GM12878 (cell line): ENCODE results near the gene ADAMTS18. TPM values are rescaled to one million over a fixed set of nuclear protein-coding genes. Genes with fewer than 3 reads are reported as not detected.

Experiments used
- ATAC-seq: fragments of 200-7000 bp; cut with Tn5 transposase; 3 replicates; pipeline ENCODE4 v1.9.1; 2020; ENCODE audit warnings: mild to moderate bottlenecking, moderate library complexity
- BruUV-seq: library from RNA; stranded (reverse); fragments of 400-500 nt; replicated peaks from 2 replicates; lab custom pipeline; 2021; lab: Mats Ljungman, UMichigan
- CTCF ChIA-PET: fragments of 300-600 bp; sonication (Branson Sonifier 250); formaldehyde crosslinking; extraction: SDS; loops from one replicate; lab custom pipeline; 2021; ENCODE audit warnings: inconsistent platforms; lab: Yijun Ruan, JAX
- POLR2A ChIA-PET: fragments of 350-600 bp; formaldehyde crosslinking; extraction: SDS; loops from one replicate; lab custom pipeline; 2021; ENCODE audit warnings: inconsistent platforms; lab: Charles Lee
- RAD21 ChIA-PET: fragments of 300-600 bp; sonication (Branson Sonifier 250); formaldehyde crosslinking; loops from one replicate; lab custom pipeline; 2023; ENCODE audit warnings: antibody characterized with exemption; ENCODE audit not compliant: unreplicated experiment; lab: Charles Lee
- SMC1A ChIA-PET: fragments of 300-600 bp; sonication (Branson Sonifier 250); formaldehyde crosslinking; loops from one replicate; lab custom pipeline; 2023; ENCODE audit not compliant: unreplicated experiment, uncharacterized antibody; lab: Charles Lee
- DNase-seq: peaks from one replicate; pipeline ENCODE4 v3.0.0-alpha.2; 2011; ENCODE audit warnings: low read depth, low spot score
- FAIRE-seq: peaks from 3 replicates; lab custom pipeline; 2011; peaks lifted over from hg19 to GRCh38; lab: Jason Lieb, UNC
- H2AFZ ChIP-seq: 2 replicates; pipeline ENCODE4 v1.6.0; 2011; ENCODE audit warnings: low read depth, low read length, control low read depth; ENCODE audit not compliant: control insufficient read depth
- H3K27ac ChIP-seq: 2 replicates; pipeline ENCODE4 v1.5.1; 2011; ENCODE audit warnings: control low read depth; ENCODE audit not compliant: control insufficient read depth, insufficient read depth
- H3K27me3 ChIP-seq, 2 experiments: replicated peaks in 1 of 2; 2 replicates each; pipeline versions ENCODE4 v1.6.0 to v1.6.1; 2011; ENCODE audit warnings: low read length in 1 of 2; ENCODE audit not compliant: control insufficient read depth in 2 of 2, insufficient read depth in 2 of 2
- H3K36me3 ChIP-seq, 2 experiments: 2 replicates each; pipeline ENCODE4 v1.5.1; 2011; ENCODE audit warnings: low read length in 1 of 2; ENCODE audit not compliant: control insufficient read depth in 2 of 2, insufficient read depth in 2 of 2
- H3K4me1 ChIP-seq: 2 replicates; pipeline ENCODE4 v1.6.1; 2011; ENCODE audit warnings: mild to moderate bottlenecking, low read length, moderate library complexity, mixed read lengths; ENCODE audit not compliant: control insufficient read depth, insufficient read depth
- H3K4me2 ChIP-seq: 2 replicates; pipeline ENCODE4 v1.6.0; 2011; ENCODE audit warnings: control low read depth; ENCODE audit not compliant: control insufficient read depth, insufficient read depth
- H3K4me3 ChIP-seq: fragments of 200-600 bp; sonication (generic); 2 replicates; pipeline ENCODE4 v1.5.1; 2016
- H3K79me2 ChIP-seq: 2 replicates; pipeline ENCODE4 v1.6.0; 2011; ENCODE audit warnings: low read length; ENCODE audit not compliant: control insufficient read depth, insufficient read depth
- H3K9ac ChIP-seq: 2 replicates; pipeline ENCODE4 v1.8.0; 2011; ENCODE audit warnings: low read length, control low read depth, mixed read lengths; ENCODE audit not compliant: control insufficient read depth, insufficient read depth
- H3K9me3 ChIP-seq: replicated peaks from 3 replicates; pipeline ENCODE4 v1.5.1; 2011; ENCODE audit warnings: mild to moderate bottlenecking, low read length; ENCODE audit not compliant: control insufficient read depth, insufficient read depth
- H4K20me1 ChIP-seq: 2 replicates; pipeline ENCODE4 v1.6.0; 2011; ENCODE audit not compliant: control insufficient read depth, insufficient read depth
- BCL3 ChIP-seq: IDR thresholded peaks from 2 replicates; pipeline ENCODE4 v1.6.1; 2011; ENCODE audit warnings: borderline replicate concordance, low read depth, mild to moderate bottlenecking, moderate library complexity, low read length; ENCODE audit not compliant: insufficient read depth, poor library complexity, severe bottlenecking
- CEBPZ ChIP-seq: fragments of 150-350 bp; IDR thresholded peaks from 2 replicates; pipeline ENCODE4 v1.6.1; 2016; ENCODE audit warnings: low read depth, low read length
- E4F1 ChIP-seq: fragments of 450-650 bp; IDR thresholded peaks from 2 replicates; pipeline ENCODE4 v1.6.1; 2018; ENCODE audit warnings: borderline replicate concordance, mild to moderate bottlenecking; ENCODE audit not compliant: partially characterized antibody
- KDM1A ChIP-seq: fragments of 200-600 bp; sonication (generic); IDR thresholded peaks from 2 replicates; pipeline ENCODE4 v1.6.1; 2016; ENCODE audit warnings: borderline replicate concordance
- TCF12 ChIP-seq: IDR thresholded peaks from 2 replicates; pipeline ENCODE4 v1.6.1; 2011; ENCODE audit warnings: low read depth, mild to moderate bottlenecking, low read length
- ZBTB4 ChIP-seq: fragments of 450-650 bp; formaldehyde crosslinking; IDR thresholded peaks from 2 replicates; pipeline ENCODE4 v1.4.0; 2022; ENCODE audit warnings: mild to moderate bottlenecking, moderate library complexity
- WGBS: methylation state at CpG from one replicate; pipeline ENCODE4 v1.1.6; 2016; ENCODE audit warnings: low lambda C conversion rate; ENCODE audit not compliant: insufficient replicate concordance, insufficient coverage; ENCODE audit errors: missing lambda C conversion rate; 5-methylcytosine and 5-hydroxymethylcytosine counted together
- in situ Hi-C: fragments of 300-500 bp; cut with MboI; formaldehyde crosslinking; loops from 9 replicates; pipeline ENCODE4 v1.14.3; 2018; ENCODE audit warnings: mixed read lengths
- intact Hi-C: fragments of 100-400 bp; cut with micrococcal nuclease; formaldehyde crosslinking; loops from one replicate; pipeline ENCODE4 v1.14.2; 2022; ENCODE audit not compliant: unreplicated experiment
- polyA plus RNA-seq, 11 experiments: library from polyadenylated mRNA; depleted of rRNA in 4 of 11; unstranded in 6 of 11; stranded (reverse) in 5 of 11; fragments of >200 nt; fragmentation: Nextera tagmentation in 4 of 11; fragmentation: Illumina TruSeq in 1 of 11; extraction: Ambion mirVana in 4 of 11; extraction: Trizol in 1 of 11; gene quantifications; 1 replicate in 1 of 11; 2 replicates in 10 of 11; pipeline versions ENCODE4 v1.2.1 to v1.2.3, GENCODE V29; 2011 to 2016; ENCODE audit warnings: inconsistent platforms in 2 of 11, missing spikeins in 2 of 11, low read depth in 1 of 11
- total RNA-seq, 4 experiments: library from RNA; depleted of rRNA in 3 of 4; stranded (reverse); fragments of >200 nt in 3 of 4; fragmentation: Illumina TruSeq in 1 of 4; extraction: Trizol in 1 of 4; gene quantifications; 2 replicates each; pipeline versions ENCODE4 v1.2.1 to v1.2.3, GENCODE V29; 2013 to 2021

Gene ADAMTS18
- total and polyA plus RNA-seq, 10 of the 15 experiments (the other 5 are each of a cell fraction or from before 2014, with no cell fraction given) = not detected

- TF ChIP-seq BCL3 = no peak
- no peak for TF ChIP-seq TCF12
These were observed 2.6 kb downstream of the ADAMTS18 start (continued) for GRCh38 chr16:77432264-77432663.

GRCh38 chr16:77430787-77431585, 3.8 kb downstream of the ADAMTS18 start:
- CTCF ChIA-PET = interaction anchor here (1.2 to 1.6 kb wide), 2 partner anchors 17 to 154 kb away, joined by 3 to 4 read pairs; no protein-coding TSS in a partner anchor
- H3K36me3 ChIP-seq = no peaks in the 10 kb centered on the region; a peak in 1 of 4 replicates
- in situ Hi-C loops (no loop called here), intact Hi-C loops (loop anchor here (10.0 kb wide), 1 partner anchor 154 kb away; no protein-coding TSS in a partner anchor)
- H4K20me1 ChIP-seq = no peaks in the 10 kb centered on the region
- no peaks in the 10 kb centered on the region for H3K4me1 ChIP-seq
- H3K4me3 ChIP-seq = no peak overlapping the region
- no peak overlapping the region for H3K4me2 ChIP-seq
- TF ChIP-seq CEBPZ = no peak
- no peak for TF ChIP-seq ZBTB4 (CRISPR knock-in tag)
- TF ChIP-seq KDM1A = no peak
- no peak for TF ChIP-seq E4F1
- H3K9ac ChIP-seq = no peak overlapping the region
- H3K79me2 ChIP-seq = no peaks in the 10 kb centered on the region
- 40% methylated on average over 17 of the region's 17 CpGs for WGBS
- H3K9me3 ChIP-seq = no peaks in the 10 kb centered on the region
- no peak overlapping the region for H2AFZ ChIP-seq
- H3K27me3 ChIP-seq = peaks cover 2% of the 10 kb centered on the region in 2 experiments; a peak in 2 of 4 replicates
- no peak for ATAC-seq
- POLR2A ChIA-PET = no interaction called here
- RAD21 ChIA-PET = interaction anchor here (1.2 kb wide), 1 partner anchor 193 kb away, joined by 3 read pairs; no protein-coding TSS in a partner anchor
- BruUV-seq = no TSS peak
- no peak for FAIRE-seq
- no peak for DNase-seq
- H3K27ac ChIP-seq = no peak overlapping the region
- SMC1A ChIA-PET = interaction anchor here (0.6 kb wide), 1 partner anchor 152 kb away, joined by 3 read pairs; no protein-coding TSS in a partner anchor
